ENCODE data around the gene SLC38A5.

Gene SLC38A5

GRCh38 chrX:48498374-48498809, 28.3 kb upstream of the SLC38A5 start:
- Histone ChIP-seq H3K36me3 (ENCODE audit: insufficient read depth, low read length) (no peaks in the 10 kb centered on the region), H3K27me3 (ENCODE audit: insufficient read depth, low read length) (no peaks in the 10 kb centered on the region), H3K4me3 (ENCODE audit: low read depth, low read length, poor library complexity, severe bottlenecking) (no peak overlapping the region), H3F3A (ENCODE audit: insufficient read depth, low read length) (no peaks in the 10 kb centered on the region), H2AFZ (ENCODE audit: low read length) (no peak overlapping the region), H3K9me3 (ENCODE audit: low read length) (no peaks in the 10 kb centered on the region), H3K9me2 (ENCODE audit: low read depth, low read length) (no peaks in the 10 kb centered on the region), H4K20me1 (ENCODE audit: insufficient read depth, low read length) (no peaks in the 10 kb centered on the region), H3K9ac (ENCODE audit: low read length) (no peak overlapping the region), H3K4me1 (ENCODE audit: insufficient read depth, low read length, severe bottlenecking) (no peaks in the 10 kb centered on the region), H3K27ac (ENCODE audit: low read depth, low read length, poor library complexity, severe bottlenecking) (no peak overlapping the region), H3K79me2 (ENCODE audit: insufficient read depth, low read length) (no peaks in the 10 kb centered on the region), H3K4me2 (ENCODE audit: low read length) (no peak overlapping the region)
- TF ChIP-seq EZH2 (IDR thresholded peaks at IDR 0.05; ENCODE audit: borderline replicate concordance, low read length) = no peak
- TF ChIP-seq CTCF (IDR thresholded peaks at IDR 0.05; ENCODE audit: low read length) = no peak

GRCh38 chrX:48497871-48498270, 27.8 kb upstream of the SLC38A5 start:
- Histone ChIP-seq H3K4me3 (ENCODE audit: low read depth, low read length, poor library complexity, severe bottlenecking) (no peak overlapping the region), H3K4me2 (ENCODE audit: low read length) (no peak overlapping the region), H2AFZ (ENCODE audit: low read length) (no peak overlapping the region), H3K27me3 (ENCODE audit: insufficient read depth, low read length) (no peaks in the 10 kb centered on the region), H4K20me1 (ENCODE audit: insufficient read depth, low read length) (no peaks in the 10 kb centered on the region), H3K27ac (ENCODE audit: low read depth, low read length, poor library complexity, severe bottlenecking) (no peak overlapping the region), H3K4me1 (ENCODE audit: insufficient read depth, low read length, severe bottlenecking) (no peaks in the 10 kb centered on the region), H3K9me3 (ENCODE audit: low read length) (no peaks in the 10 kb centered on the region), H3F3A (ENCODE audit: insufficient read depth, low read length) (no peaks in the 10 kb centered on the region), H3K9ac (ENCODE audit: low read length) (no peak overlapping the region), H3K79me2 (ENCODE audit: insufficient read depth, low read length) (no peaks in the 10 kb centered on the region), H3K36me3 (ENCODE audit: insufficient read depth, low read length) (no peaks in the 10 kb centered on the region), H3K9me2 (ENCODE audit: low read depth, low read length) (no peaks in the 10 kb centered on the region)
- no peak for TF ChIP-seq CTCF (IDR thresholded peaks at IDR 0.05; ENCODE audit: low read length)

- TF ChIP-seq CTCF (IDR thresholded peaks at IDR 0.05; ENCODE audit: low read length) (no peak), EZH2 (IDR thresholded peaks at IDR 0.05; ENCODE audit: borderline replicate concordance, low read length) (no peak)
- H3K4me1 ChIP-seq (ENCODE audit: insufficient read depth, low read length, severe bottlenecking) = no peaks in the 10 kb centered on the region
- H3F3A ChIP-seq (ENCODE audit: insufficient read depth, low read length) = no peaks in the 10 kb centered on the region
- H3K27ac ChIP-seq (ENCODE audit: low read depth, low read length, poor library complexity, severe bottlenecking) = no peak overlapping the region
- H4K20me1 ChIP-seq (ENCODE audit: insufficient read depth, low read length) = no peaks in the 10 kb centered on the region
- no peaks in the 10 kb centered on the region for H3K79me2 ChIP-seq (ENCODE audit: insufficient read depth, low read length)
- H3K36me3 ChIP-seq (ENCODE audit: insufficient read depth, low read length) = no peaks in the 10 kb centered on the region
- H3K9ac ChIP-seq (ENCODE audit: low read length) = no peak overlapping the region
- H3K9me2 ChIP-seq (ENCODE audit: low read depth, low read length) = no peaks in the 10 kb centered on the region
- H3K4me2 ChIP-seq (ENCODE audit: low read length) = no peak overlapping the region
- no peaks in the 10 kb centered on the region for H3K9me3 ChIP-seq (ENCODE audit: low read length)
- H3K4me3 ChIP-seq (ENCODE audit: low read depth, low read length, poor library complexity, severe bottlenecking) = no peak overlapping the region
- H3K27me3 ChIP-seq (ENCODE audit: insufficient read depth, low read length) = no peaks in the 10 kb centered on the region
- no peak overlapping the region for H2AFZ ChIP-seq (ENCODE audit: low read length)
Measured at GRCh38 chrX:48496660-48497059, 26.6 kb upstream of the SLC38A5 start.
